ENCODE measurements around the gene CCL19.

- no peak for TF ChIP-seq CTCF (conservative IDR thresholded peaks at IDR 0.05; ENCODE audit: low read depth in 2 of 2)
- TF ChIP-seq EZH2 (IDR thresholded peaks at IDR 0.05; ENCODE audit: low read depth, unreplicated experiment), result no peak
- no peak for TF ChIP-seq POLR2AphosphoS5 (IDR thresholded peaks at IDR 0.05; ENCODE audit: low read depth)
- no peak for TF ChIP-seq CREB1 (CRISPR knock-in tag; IDR thresholded peaks at IDR 0.05; ENCODE audit: low read depth)
Measured at GRCh38 chr9:34734720-34735119, 43.6 kb upstream of the CCL19 start.

Data from GM23338 (cell line).